ENCODE results near the gene AUP1. TPM values are rescaled to one million over a fixed set of nuclear protein-coding genes. Genes with fewer than 3 reads are reported as not detected.

AUP1 gene
- total RNA-seq (2022) (154 and 156 TPM in 2 replicates), Bru-seq, nascent RNA (percentile 92 among the genes with signal in this experiment), BruChase-seq, experiment 1, labeled RNA remaining after a 2-hour chase (percentile 96 among the genes with signal in this experiment), BruChase-seq, experiment 2, labeled RNA remaining after a 6-hour chase (percentile 98 among the genes with signal in this experiment)
- long read RNA-seq, transcript AUP1-201 (12 exons, 1,695 nt), result major isoform, 313 of 493 reads
- long read RNA-seq, transcript AUP1-204 (11 exons, 1,645 nt), result minor isoform, 33 of 493 reads
- long read RNA-seq, transcript AUP1-202 (12 exons, 1,581 nt), result minor isoform, 9 of 493 reads
- long read RNA-seq, partial matches to known transcripts, result 35 of 493 reads
- long read RNA-seq, other reads (novel, unspliced or antisense), result 99 of 493 reads

- BruUV-seq (replicated peaks), result no TSS peak
- H3K36me3 ChIP-seq (ENCODE audit: control insufficient read depth, insufficient read depth, low read length), result peaks cover 9% of the 10 kb centered on the region
- peaks cover 18% of the 10 kb centered on the region for H3K4me1 Mint-ChIP-seq (ENCODE audit: low read depth, unreplicated experiment)
- H3K9me3 ChIP-seq, result no peaks in the 10 kb centered on the region
- no peaks in the 10 kb centered on the region for H3K27me3 ChIP-seq (replicated peaks; ENCODE audit: control insufficient read depth, insufficient read depth, low read length)
- ChIA-PET POLR2A (interaction anchor here (0.5 to 2.0 kb wide), 9 partner anchors 9 to 330 kb away, joined by 3 to 7 read pairs (median 4); partner anchors contain the start of genes CCDC142, PCGF1, TTC31 and WBP1), CTCF (interaction anchor here (0.8 to 1.7 kb wide), 6 partner anchors 15 to 68 kb away, joined by 3 to 7 read pairs (median 4); partner anchors contain the start of genes CCDC142 and TTC31)
- intact Hi-C loops (cut with micrococcal nuclease; ENCODE audit: unreplicated experiment), result loop anchor here (1.0 to 2.0 kb wide), 7 partner anchors 13 to 75 kb away; partner anchors contain the start of genes INO80B, MRPL53, PCGF1 and TTC31
- H3K27me3 Mint-ChIP-seq (ENCODE audit: insufficient read depth, unreplicated experiment), result no peaks in the 10 kb centered on the region
- H3K27ac Mint-ChIP-seq (ENCODE audit: unreplicated experiment), result peak within 1 kb of the TSS; percentile 99
- peak within 1 kb of the TSS; percentile 99 for H3K4me3 Mint-ChIP-seq (ENCODE audit: unreplicated experiment)
- H3K4me1 ChIP-seq, result peaks cover 6% of the 10 kb centered on the region
- H3K4me3 ChIP-seq (ENCODE audit: low read depth, low read length), result peak within 1 kb of the TSS; percentile 78
- H3K36me3 Mint-ChIP-seq (ENCODE audit: insufficient read depth, unreplicated experiment), result peaks cover 46% of the 10 kb centered on the region
- no peak for TF ChIP-seq CTCF (IDR thresholded peaks at IDR 0.05; ENCODE audit: insufficient read depth in 1 of 2, low read depth in 1 of 2, low read length in 1 of 2, severe bottlenecking in 1 of 2, unreplicated experiment in 1 of 2)
- no peaks in the 10 kb centered on the region for H3K9me3 Mint-ChIP-seq (ENCODE audit: unreplicated experiment)
- peak; percentile 99 for DNase-seq
Observed at GRCh38 chr2:74529357-74530238, at the start of gene AUP1, which contains the start of gene HTRA2. Gene AUP1 (minus strand): TSS chr2:74529706. CDS start chr2:74529629, 77 bp downstream. Gene HTRA2 (plus strand): TSS chr2:74529933. CDS start chr2:74530007, 74 bp downstream.

- H3K27me3 ChIP-seq (replicated peaks; ENCODE audit: control insufficient read depth, insufficient read depth, low read length), result no peaks in the 10 kb centered on the region
- no peaks in the 10 kb centered on the region for H3K36me3 Mint-ChIP-seq (ENCODE audit: insufficient read depth, unreplicated experiment)
- no peaks in the 10 kb centered on the region for H3K4me1 ChIP-seq
- H3K9me3 Mint-ChIP-seq (ENCODE audit: unreplicated experiment), result no peaks in the 10 kb centered on the region
- POLR2A ChIA-PET, result no interaction called here
- H3K4me1 Mint-ChIP-seq (ENCODE audit: low read depth, unreplicated experiment), result peaks cover 5% of the 10 kb centered on the region
- CTCF ChIA-PET, result interaction anchor here (0.6 kb wide), 1 partner anchor 27 kb away, joined by 3 read pairs; no protein-coding TSS in a partner anchor
- intact Hi-C loops (cut with micrococcal nuclease; ENCODE audit: unreplicated experiment), result no loop called here
- no peak for TF ChIP-seq CTCF (IDR thresholded peaks at IDR 0.05; ENCODE audit: insufficient read depth in 1 of 2, low read depth in 1 of 2, low read length in 1 of 2, severe bottlenecking in 1 of 2, unreplicated experiment in 1 of 2)
- H3K36me3 ChIP-seq (ENCODE audit: control insufficient read depth, insufficient read depth, low read length), result no peaks in the 10 kb centered on the region
- H3K27ac Mint-ChIP-seq (ENCODE audit: unreplicated experiment), result no peak overlapping the region
- no peak overlapping the region for H3K4me3 Mint-ChIP-seq (ENCODE audit: unreplicated experiment)
- H3K27me3 Mint-ChIP-seq (ENCODE audit: insufficient read depth, unreplicated experiment), result peaks cover 2% of the 10 kb centered on the region
- DNase-seq, result no peak
- no peaks in the 10 kb centered on the region for H3K9me3 ChIP-seq
- no TSS peak for BruUV-seq (replicated peaks)
- H3K4me3 ChIP-seq (ENCODE audit: low read depth, low read length), result no peak overlapping the region
Observed at GRCh38 chr2:74578408-74578807, 48.9 kb upstream of the AUP1 start.

- no peak for DNase-seq
- Histone ChIP-seq H3K36me3 (ENCODE audit: control insufficient read depth, insufficient read depth, low read length) (no peaks in the 10 kb centered on the region), H3K4me1 (no peaks in the 10 kb centered on the region), H3K27me3 (replicated peaks; ENCODE audit: control insufficient read depth, insufficient read depth, low read length) (no peaks in the 10 kb centered on the region), H3K4me3 (ENCODE audit: low read depth, low read length) (no peak overlapping the region), H3K9me3 (no peaks in the 10 kb centered on the region)
- BruUV-seq (replicated peaks), result no TSS peak
- intact Hi-C loops (cut with micrococcal nuclease; ENCODE audit: unreplicated experiment), result no loop called here
- ChIA-PET CTCF (no interaction called here), POLR2A (no interaction called here)
- Mint-ChIP-seq H3K27ac (ENCODE audit: unreplicated experiment) (no peak overlapping the region), H3K4me3 (ENCODE audit: unreplicated experiment) (no peak overlapping the region), H3K27me3 (ENCODE audit: insufficient read depth, unreplicated experiment) (peaks cover 2% of the 10 kb centered on the region), H3K4me1 (ENCODE audit: low read depth, unreplicated experiment) (no peaks in the 10 kb centered on the region), H3K36me3 (ENCODE audit: insufficient read depth, unreplicated experiment) (no peaks in the 10 kb centered on the region), H3K9me3 (ENCODE audit: unreplicated experiment) (no peaks in the 10 kb centered on the region)
- TF ChIP-seq CTCF (IDR thresholded peaks at IDR 0.05; ENCODE audit: insufficient read depth in 1 of 2, low read depth in 1 of 2, low read length in 1 of 2, severe bottlenecking in 1 of 2, unreplicated experiment in 1 of 2), result no peak
Observed at GRCh38 chr2:74577448-74577847, 47.9 kb upstream of the AUP1 start.
